ENCODE measurements around the gene TM9SF2. TPM values are rescaled to one million over a fixed set of nuclear protein-coding genes. Genes with fewer than 3 reads are reported as not detected.

TM9SF2 gene
- total and polyA plus RNA-seq, 2 donors from 2014 or later, result 88.3 to 144 TPM

DNA sequence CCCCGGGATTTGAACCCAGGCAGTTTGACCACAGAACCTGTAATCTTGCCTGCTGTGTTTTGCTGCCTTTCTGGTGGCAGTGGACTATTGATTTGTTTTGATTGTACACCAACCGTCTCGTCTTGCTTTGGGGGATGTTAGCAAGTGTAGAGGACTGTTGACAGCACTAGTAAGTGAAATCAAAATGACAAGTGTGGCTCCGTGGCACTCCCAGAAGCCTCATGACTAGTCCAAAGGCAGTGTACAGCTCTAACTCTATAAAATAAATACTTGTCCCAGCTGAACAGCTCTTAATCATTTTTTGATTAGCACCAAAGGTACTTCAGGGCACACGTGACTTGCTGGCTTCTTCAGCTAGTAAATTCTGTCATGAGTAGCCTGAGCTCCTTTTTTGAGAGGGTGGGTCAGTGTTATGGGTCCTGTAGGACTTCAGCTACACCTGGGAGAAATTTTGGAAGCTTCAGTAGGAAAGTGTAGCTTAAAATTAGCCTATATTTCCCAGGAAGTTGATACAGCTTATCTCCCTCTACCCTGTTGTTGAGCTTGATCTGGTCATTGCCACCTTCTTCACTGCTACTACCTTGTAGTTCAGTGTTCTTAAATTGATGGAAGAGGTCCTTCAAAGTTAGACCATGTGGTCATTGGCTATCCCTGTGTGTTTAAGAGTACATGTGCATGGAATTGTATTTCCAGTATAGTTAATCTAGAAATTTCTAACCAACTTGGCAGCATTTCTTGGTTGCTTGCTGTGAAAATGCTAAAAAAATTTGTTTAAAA, 15.1 kb downstream of the TM9SF2 start:
- TF ChIP-seq, protein P1, sequence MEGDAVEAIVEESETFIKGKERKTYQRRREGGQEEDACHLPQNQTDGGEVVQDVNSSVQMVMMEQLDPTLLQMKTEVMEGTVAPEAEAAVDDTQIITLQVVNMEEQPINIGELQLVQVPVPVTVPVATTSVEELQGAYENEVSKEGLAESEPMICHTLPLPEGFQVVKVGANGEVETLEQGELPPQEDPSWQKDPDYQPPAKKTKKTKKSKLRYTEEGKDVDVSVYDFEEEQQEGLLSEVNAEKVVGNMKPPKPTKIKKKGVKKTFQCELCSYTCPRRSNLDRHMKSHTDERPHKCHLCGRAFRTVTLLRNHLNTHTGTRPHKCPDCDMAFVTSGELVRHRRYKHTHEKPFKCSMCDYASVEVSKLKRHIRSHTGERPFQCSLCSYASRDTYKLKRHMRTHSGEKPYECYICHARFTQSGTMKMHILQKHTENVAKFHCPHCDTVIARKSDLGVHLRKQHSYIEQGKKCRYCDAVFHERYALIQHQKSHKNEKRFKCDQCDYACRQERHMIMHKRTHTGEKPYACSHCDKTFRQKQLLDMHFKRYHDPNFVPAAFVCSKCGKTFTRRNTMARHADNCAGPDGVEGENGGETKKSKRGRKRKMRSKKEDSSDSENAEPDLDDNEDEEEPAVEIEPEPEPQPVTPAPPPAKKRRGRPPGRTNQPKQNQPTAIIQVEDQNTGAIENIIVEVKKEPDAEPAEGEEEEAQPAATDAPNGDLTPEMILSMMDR (IDR thresholded peaks at IDR 0.05; ENCODE audit: borderline replicate concordance, extremely low read depth, insufficient read depth), result no peak
- no peak overlapping the region for H3K27ac ChIP-seq (ENCODE audit: low read depth in 2 of 2, low read length in 2 of 2)

DNA sequence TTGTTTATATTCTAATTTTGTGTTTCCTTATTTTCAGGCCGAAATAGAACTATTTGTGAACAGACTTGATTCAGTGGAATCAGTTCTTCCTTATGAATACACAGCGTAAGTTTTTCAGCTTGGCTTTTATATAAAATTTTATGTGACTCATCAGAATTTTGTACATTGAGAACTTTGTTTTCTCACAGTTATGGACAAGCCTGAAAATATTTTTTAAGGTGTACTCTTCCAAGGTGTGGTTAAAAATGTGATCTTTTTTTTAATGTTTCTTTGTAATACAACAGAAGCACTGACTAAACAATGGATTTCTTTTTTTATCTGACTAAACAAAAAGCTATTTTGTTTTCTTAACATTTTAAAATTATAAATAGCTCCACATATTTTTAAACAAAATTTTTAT, 16.3 kb downstream of the TM9SF2 start:
- no peaks in the 10 kb centered on the region for H3K9me3 ChIP-seq (ENCODE audit: control insufficient read depth in 2 of 3, insufficient read depth in 1 of 3, low read length in 3 of 3)
- H3K36me3 ChIP-seq (ENCODE audit: control insufficient read depth in 2 of 3, insufficient read depth in 3 of 3, low read length in 3 of 3), result peaks cover 0 to 21% (median 20%) of the 10 kb centered on the region in 3 donors
- no peaks in the 10 kb centered on the region for H3K4me1 ChIP-seq (ENCODE audit: control insufficient read depth in 2 of 3, insufficient read depth in 2 of 3, low read depth in 1 of 3, low read length in 3 of 3)
- TF ChIP-seq, protein P1 (IDR thresholded peaks at IDR 0.05; ENCODE audit: borderline replicate concordance, extremely low read depth, insufficient read depth), result no peak
- DNase-seq (no peak), FAIRE-seq (no peak)
- intact Hi-C loops (cut with DNase I), result loop anchor here (10.0 kb wide), 1 partner anchor 73 kb away; no protein-coding TSS in a partner anchor
- H3K27me3 ChIP-seq (ENCODE audit: control insufficient read depth, insufficient read depth, low read length), result no peaks in the 10 kb centered on the region
- H3K4me3 ChIP-seq (ENCODE audit: low read length in 3 of 3), result no peak overlapping the region
- no peak overlapping the region for H3K27ac ChIP-seq (ENCODE audit: low read depth in 2 of 2, low read length in 2 of 2)
- no peak overlapping the region for H3K9ac ChIP-seq (ENCODE audit: low read length in 3 of 3)

More for the DNA sequence above, 15.1 kb downstream of the TM9SF2 start:
- intact Hi-C loops (cut with DNase I), result loop anchor here (10.0 kb wide), 1 partner anchor 72 kb away; no protein-coding TSS in a partner anchor
- no peak overlapping the region for H3K4me3 ChIP-seq (ENCODE audit: low read length in 3 of 3)
- DNase-seq (no peak), FAIRE-seq (no peak)
- H3K9me3 ChIP-seq (ENCODE audit: control insufficient read depth in 2 of 3, insufficient read depth in 1 of 3, low read length in 3 of 3), result no peaks in the 10 kb centered on the region
- peaks cover 0 to 10% (median 9%) of the 10 kb centered on the region in 3 donors for H3K36me3 ChIP-seq (ENCODE audit: control insufficient read depth in 2 of 3, insufficient read depth in 3 of 3, low read length in 3 of 3)
- H3K9ac ChIP-seq (ENCODE audit: low read length in 3 of 3), result no peak overlapping the region
- H3K4me1 ChIP-seq (ENCODE audit: control insufficient read depth in 2 of 3, insufficient read depth in 2 of 3, low read depth in 1 of 3, low read length in 3 of 3), result no peaks in the 10 kb centered on the region
- no peaks in the 10 kb centered on the region for H3K27me3 ChIP-seq (ENCODE audit: control insufficient read depth, insufficient read depth, low read length)

DNA sequence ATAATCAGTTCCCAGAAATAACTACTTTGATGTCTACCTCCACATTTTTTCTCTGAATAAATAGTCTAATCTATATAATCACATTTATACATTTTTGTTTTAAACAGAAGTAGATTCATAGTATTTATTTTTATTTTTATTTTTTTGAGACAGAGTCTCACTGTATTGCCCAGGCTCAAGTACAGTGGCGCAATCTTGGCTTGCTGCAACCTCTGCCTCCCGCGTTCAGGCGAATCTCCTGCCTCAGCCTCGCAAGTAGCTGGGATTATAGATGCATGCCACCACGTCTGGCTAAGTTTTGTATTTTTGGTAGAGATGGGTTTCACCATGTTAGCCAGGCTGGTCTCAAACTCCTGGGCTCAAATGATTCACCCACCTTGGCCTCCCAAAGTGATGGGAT, 16.7 kb downstream of the TM9SF2 start:
- Histone ChIP-seq H3K9ac (ENCODE audit: low read length in 3 of 3) (no peak overlapping the region), H3K4me3 (ENCODE audit: low read length in 3 of 3) (no peak overlapping the region), H3K4me1 (ENCODE audit: control insufficient read depth in 2 of 3, insufficient read depth in 2 of 3, low read depth in 1 of 3, low read length in 3 of 3) (no peaks in the 10 kb centered on the region), H3K27ac (ENCODE audit: low read depth in 2 of 2, low read length in 2 of 2) (no peak overlapping the region), H3K36me3 (ENCODE audit: control insufficient read depth in 2 of 3, insufficient read depth in 3 of 3, low read length in 3 of 3) (peaks cover 0 to 24% (median 20%) of the 10 kb centered on the region in 3 donors), H3K27me3 (ENCODE audit: control insufficient read depth, insufficient read depth, low read length) (no peaks in the 10 kb centered on the region), H3K9me3 (ENCODE audit: control insufficient read depth in 2 of 3, insufficient read depth in 1 of 3, low read length in 3 of 3) (no peaks in the 10 kb centered on the region)
- DNase-seq (no peak), FAIRE-seq (no peak)
- TF ChIP-seq, protein P1 (IDR thresholded peaks at IDR 0.05; ENCODE audit: borderline replicate concordance, extremely low read depth, insufficient read depth), result no peak
- intact Hi-C loops (cut with DNase I), result loop anchor here (10.0 kb wide), 1 partner anchor 73 kb away; no protein-coding TSS in a partner anchor
